Brain microvascular endothelial cell (primary cell): ENCODE data around the gene CPA5.

Experiments used
- DNase-seq: peaks from one replicate; pipeline ENCODE4 v3.0.0-alpha.2; 2020
- H3K27ac ChIP-seq: fragments of 250-450 bp; sonication (Bioruptor Pico); 2 replicates; pipeline ENCODE4 v1.5.1; 2020; ENCODE audit warnings: mild to moderate bottlenecking, moderate library complexity
- H3K27me3 ChIP-seq: fragments of 250-450 bp; sonication (Bioruptor Pico); replicated peaks from 2 replicates; pipeline ENCODE4 v1.5.1; 2020; ENCODE audit warnings: mild to moderate bottlenecking
- H3K36me3 ChIP-seq: fragments of 250-450 bp; sonication (Bioruptor Pico); replicated peaks from 2 replicates; pipeline ENCODE4 v1.5.1; 2020; ENCODE audit warnings: mild to moderate bottlenecking
- H3K4me3 ChIP-seq: 2 replicates; pipeline ENCODE4 v1.5.1; 2011; ENCODE audit warnings: low read depth, mild to moderate bottlenecking, control low read depth, low read length, moderate library complexity
- CTCF ChIP-seq: IDR thresholded peaks from 2 replicates; pipeline ENCODE4 v1.5.1; 2011; ENCODE audit warnings: low read depth, mild to moderate bottlenecking, moderate library complexity, low read length, control low read depth, inconsistent platforms; ENCODE audit errors: missing control alignments
- in situ Hi-C: cut with HindIII; loops from 2 replicates; pipeline ENCODE4 v1.10.0; 2017; ENCODE audit warnings: low sequenced_read_pairs, low pct_ligation_motif_present

CPA5 gene

GRCh38 chr7:130337410-130337971, 7.1 kb upstream of the CPA5 start:
- in situ Hi-C loops: no loop called here
- DNase-seq: no peak
- H3K36me3 ChIP-seq: no peaks in the 10 kb centered on the region
- H3K27ac ChIP-seq: no peak overlapping the region
- H3K4me3 ChIP-seq: no peak overlapping the region
- TF ChIP-seq CTCF: no peak
- no peaks in the 10 kb centered on the region for H3K27me3 ChIP-seq

- Histone ChIP-seq H3K4me3 (no peak overlapping the region), H3K27me3 (no peaks in the 10 kb centered on the region), H3K36me3 (no peaks in the 10 kb centered on the region), H3K27ac (no peak overlapping the region)
- in situ Hi-C loops: no loop called here
- DNase-seq: no peak
- no peak for TF ChIP-seq CTCF
Measured at GRCh38 chr7:130338233-130338632, 6.4 kb upstream of the CPA5 start.

GRCh38 chr7:130341882-130342281, 2.7 kb upstream of the CPA5 start:
- in situ Hi-C loops: no loop called here
- no peak overlapping the region for H3K27ac ChIP-seq
- no peaks in the 10 kb centered on the region for H3K27me3 ChIP-seq
- H3K36me3 ChIP-seq: no peaks in the 10 kb centered on the region
- no peak for TF ChIP-seq CTCF
- H3K4me3 ChIP-seq: no peak overlapping the region
- DNase-seq: no peak

- no peak for DNase-seq
- H3K4me3 ChIP-seq: no peak overlapping the region
- H3K36me3 ChIP-seq: no peaks in the 10 kb centered on the region
- H3K27ac ChIP-seq: no peak overlapping the region
- TF ChIP-seq CTCF: no peak
- no peaks in the 10 kb centered on the region for H3K27me3 ChIP-seq
- in situ Hi-C loops: no loop called here
Measured at GRCh38 chr7:130342701-130343380, 1.8 kb upstream of the CPA5 start.

GRCh38 chr7:130345136-130345535, 520 bp downstream of the CPA5 start:
- no peaks in the 10 kb centered on the region for H3K36me3 ChIP-seq
- H3K4me3 ChIP-seq: peak overlapping the region; percentile 13
- in situ Hi-C loops: no loop called here
- no peak for DNase-seq
- no peaks in the 10 kb centered on the region for H3K27me3 ChIP-seq
- H3K27ac ChIP-seq: no peak overlapping the region
- no peak for TF ChIP-seq CTCF

- Histone ChIP-seq H3K36me3 (no peaks in the 10 kb centered on the region), H3K27ac (no peak overlapping the region), H3K4me3 (no peak overlapping the region), H3K27me3 (no peaks in the 10 kb centered on the region)
- no peak for DNase-seq
- no peak for TF ChIP-seq CTCF
- in situ Hi-C loops: no loop called here
Measured at GRCh38 chr7:130345725-130346124, 1.1 kb downstream of the CPA5 start.
